ENCODE data around the gene SLTM.
"Not testable (repeated sequence)": the region's sequence is repeated elsewhere in the genome, so short reads cannot be mapped to it uniquely, and the experiment has no call there.

The SLTM gene

DNA sequence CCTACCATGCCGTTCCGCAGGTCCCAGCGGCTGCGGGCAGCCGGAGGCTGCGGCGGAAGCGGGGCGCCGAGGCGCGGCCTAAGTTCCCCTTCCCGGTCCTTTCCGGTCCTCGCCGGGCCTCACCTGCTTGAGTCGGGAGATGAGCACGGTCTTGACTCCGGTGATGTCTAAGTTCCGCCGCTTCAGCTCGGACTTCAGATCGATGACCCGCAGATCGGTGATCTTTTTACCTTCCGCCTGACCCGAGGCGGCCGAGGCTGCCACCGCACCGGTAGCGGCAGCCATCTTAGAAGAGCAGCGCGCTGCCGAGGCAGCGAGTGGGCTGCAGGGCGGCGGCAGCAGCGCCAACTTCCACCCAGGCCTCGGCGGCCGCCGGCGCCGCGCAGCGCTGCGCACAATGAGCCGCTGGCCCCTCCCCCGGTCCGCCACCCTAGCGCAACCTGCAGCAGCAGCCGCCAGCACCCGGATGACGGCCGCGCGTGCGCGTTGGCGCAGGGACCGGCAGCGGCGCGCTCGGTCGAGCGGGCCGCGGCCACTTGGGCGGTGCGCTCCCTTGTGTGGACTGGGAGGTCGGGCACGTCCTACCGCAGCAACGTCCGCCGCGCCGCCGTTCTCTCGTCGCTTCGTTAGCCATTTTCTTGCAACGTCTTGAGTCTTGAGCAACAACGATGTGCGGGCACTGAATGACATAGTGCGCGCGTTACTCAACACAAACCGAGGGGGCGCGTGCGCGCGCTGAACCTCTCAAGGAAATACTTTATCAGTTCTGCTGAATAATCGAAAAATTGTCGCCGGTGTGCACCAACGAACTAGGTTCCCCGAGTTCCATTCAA is at the start of gene SLTM:
Gene SLTM, minus strand, starts transcription at position 399 of the 833 bp plus-strand sequence. Its CDS starts 114 bp downstream, at position 285.
- DNase-seq = peak; percentile 95

DNA sequence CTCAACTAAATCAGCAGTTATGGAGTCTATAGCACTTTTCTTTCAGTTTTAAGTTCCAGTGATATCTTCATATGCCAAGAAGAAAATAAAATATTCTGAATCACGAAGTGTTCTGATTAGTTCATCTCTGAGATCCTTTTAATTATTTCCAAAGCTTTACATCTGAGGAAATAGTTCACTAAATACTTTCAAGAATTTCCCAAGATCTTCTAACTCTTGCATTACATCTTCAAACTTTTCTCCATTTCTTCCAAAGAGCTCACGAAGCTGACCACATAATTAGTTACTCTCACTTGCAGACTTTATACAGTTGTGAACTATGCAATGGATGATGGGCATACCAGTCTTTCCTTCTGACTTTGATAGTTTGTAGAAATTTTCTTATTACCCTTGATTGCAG is 49.8 kb upstream of the SLTM start:
- no peak for DNase-seq

GRCh38 chr15:58981808-58982475 is 48.5 kb upstream of the SLTM start:
- peak; percentile 58 for DNase-seq

DNA sequence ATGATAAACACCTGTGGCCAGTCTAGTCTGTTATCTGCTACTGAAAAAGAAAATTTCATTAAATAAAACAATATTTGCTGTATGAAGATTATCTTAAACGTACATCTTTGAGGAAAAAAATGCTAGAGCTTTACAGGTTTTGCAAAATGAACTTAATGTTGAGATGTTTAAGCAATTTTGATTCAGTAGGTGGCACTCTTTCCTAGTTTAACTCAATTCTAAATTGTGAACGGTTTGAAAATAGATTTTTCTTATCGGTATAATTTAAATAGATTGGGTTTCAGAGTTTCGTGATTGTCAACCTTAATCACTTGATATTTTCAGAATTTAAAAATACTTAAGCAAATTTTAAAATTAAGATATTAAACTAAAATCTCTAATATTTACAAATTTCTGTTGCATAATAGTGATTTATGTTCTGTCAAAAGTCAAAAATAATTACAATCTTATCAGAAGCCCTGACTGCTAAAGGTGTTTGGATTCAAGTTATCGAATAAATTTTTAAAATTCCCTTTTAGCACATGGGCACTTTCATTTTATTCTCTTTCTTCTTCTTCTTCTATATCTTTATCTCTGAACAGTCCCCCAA is 47.0 kb upstream of the SLTM start:
- peak; percentile 44 for DNase-seq

DNA sequence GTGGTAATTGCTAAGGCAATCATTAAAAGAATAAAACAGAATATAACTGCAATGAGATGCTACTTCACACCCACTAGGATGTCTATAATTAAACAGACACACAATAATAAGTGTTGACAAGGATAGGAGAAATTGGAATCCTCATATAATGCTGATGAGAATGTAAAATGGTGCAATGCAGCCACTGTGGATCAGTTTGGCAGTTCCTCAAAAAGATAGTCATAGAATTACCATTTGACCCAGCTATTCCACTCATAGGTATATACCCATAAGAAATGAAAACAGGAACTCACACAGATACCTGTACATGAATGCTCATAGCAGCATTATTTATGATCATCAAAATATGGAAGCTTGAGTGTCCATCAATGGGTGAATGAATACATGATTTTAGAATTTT is 44.4 kb upstream of the SLTM start:
- DNase-seq = no peak

GRCh38 chr15:58967479-58967878 is 34.0 kb upstream of the SLTM start:
- no peak for DNase-seq

DNA sequence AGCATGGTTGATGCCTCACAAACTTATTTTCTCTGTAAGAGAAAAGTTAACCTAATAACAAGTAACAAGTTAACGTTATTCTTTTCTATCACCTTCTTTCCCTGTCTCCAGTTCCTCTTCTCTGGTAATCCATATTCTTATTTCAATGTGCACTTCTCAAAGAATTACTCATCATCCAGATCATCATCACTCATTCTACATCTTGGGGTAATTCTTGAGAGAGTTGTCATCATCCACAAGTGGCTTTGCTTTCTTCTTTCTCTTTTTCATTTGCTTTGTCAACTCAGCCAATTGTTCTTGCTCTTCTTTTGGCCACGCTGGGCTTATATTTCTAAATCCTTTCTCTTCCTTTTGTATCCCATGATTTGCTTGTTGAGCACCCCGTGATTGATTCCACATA is 33.2 kb upstream of the SLTM start:
- no peak for DNase-seq

DNA sequence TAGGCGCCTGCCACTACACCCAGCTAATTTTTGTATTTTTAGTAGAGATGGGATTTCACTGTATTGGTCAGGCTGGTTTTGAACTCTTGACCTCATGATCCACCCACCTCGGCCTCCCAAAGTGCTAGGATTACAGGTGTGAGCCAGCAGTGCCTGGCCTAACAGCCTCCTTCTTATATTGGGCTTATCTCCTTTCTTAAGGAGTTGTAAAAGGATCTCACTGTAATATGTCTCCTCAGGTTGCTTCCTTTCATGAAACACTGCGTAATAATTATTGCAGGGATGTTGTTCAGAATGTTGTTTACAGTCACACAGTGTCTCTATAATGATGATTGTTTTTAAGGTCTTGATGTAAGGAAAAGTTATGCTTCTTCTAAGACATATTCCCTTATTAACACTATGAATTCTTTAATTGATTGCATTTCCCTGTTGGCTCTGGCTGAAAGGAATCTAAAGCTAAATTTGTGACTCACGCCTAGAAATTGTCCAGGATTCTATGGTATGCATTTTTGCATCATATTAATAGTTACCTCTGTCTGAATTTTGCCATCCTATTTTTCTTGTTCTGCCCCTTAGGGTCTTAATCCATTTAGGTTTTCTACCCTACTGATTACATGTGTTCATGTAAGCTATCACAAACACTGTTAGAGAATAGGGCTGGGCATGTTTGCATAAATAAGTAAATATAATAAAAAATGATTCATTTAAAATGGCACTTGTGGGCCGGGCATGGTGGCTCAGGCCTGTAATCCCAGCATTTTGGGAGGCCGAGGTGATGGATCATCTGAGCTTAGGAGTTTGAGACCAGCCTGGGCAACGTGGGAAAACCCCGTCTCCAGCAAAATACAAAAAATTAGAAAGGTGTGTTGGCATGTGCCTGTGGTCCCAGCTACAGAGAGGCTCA is 29.4 kb upstream of the SLTM start:
- no peak for DNase-seq

DNA sequence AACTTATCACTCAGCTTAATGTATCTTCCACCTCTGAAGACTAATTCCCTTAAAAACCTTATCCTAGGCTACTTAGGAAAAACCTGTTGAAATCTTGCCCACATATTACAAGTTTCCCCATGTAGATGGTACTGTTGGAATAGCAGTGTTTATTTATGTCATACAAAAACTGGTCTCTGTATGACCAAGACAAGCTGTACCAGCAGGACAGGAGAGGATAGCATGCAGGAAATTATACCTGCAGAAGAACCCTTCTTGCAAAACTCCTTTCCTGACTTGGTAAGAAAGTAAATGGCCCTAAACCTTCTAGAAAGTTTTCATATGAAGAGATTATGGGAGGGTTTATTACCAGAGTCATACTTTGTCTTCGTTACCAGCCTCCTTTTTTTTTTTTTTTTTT is 28.7 kb upstream of the SLTM start:
- DNase-seq = no peak

- no peak for DNase-seq
Measured at GRCh38 chr15:58958811-58959210, 25.3 kb upstream of the SLTM start.

- DNase-seq = peak; percentile 85
Measured at GRCh38 chr15:58957101-58957973, 23.9 kb upstream of the SLTM start.

DNA sequence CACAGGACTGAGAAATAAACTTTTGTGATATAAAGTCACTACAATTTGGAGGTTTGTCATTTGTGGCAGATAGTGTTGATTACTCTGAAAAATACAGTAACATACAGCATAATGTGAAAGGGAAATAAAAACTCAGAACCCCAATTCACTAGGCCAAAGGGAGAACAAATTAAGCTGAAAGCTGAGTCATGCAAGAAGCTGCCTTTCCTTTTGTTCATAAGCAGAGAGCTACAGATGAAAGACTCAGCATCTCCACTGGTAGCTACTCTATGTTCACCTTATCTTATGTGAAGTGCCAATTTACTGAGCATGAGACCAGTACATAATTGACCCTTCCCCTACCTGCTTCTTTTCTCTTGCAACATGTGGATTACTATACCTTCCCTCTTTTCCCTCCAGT is 19.3 kb upstream of the SLTM start:
- peak; percentile 7 for DNase-seq

GRCh38 chr15:58951388-58952007 is 18.0 kb upstream of the SLTM start:
- DNase-seq = no peak

- DNase-seq = no peak
Measured at GRCh38 chr15:58947179-58947578, 13.7 kb upstream of the SLTM start.

DNA sequence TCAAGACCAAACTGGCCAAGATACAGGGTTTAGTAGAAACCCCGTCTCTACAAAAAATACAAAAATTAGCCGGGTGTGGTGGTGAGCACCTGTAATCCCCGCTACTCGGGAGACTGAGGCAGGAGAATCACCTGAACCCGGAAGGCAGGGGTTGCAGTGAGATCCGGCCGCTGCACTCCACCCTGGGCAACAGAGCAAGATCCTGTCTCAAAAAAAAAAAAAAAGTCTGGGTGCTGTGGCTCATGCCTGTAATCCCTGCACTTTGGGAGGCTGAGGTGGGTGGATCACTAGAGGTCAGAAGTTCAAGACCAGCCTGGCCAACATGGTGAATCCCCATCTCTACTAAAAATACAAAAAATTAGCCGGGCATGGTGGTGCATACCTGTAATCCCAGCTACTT is 1.5 kb upstream of the SLTM start:
- not testable (repeated sequence) for DNase-seq

- no peak for DNase-seq
Measured at GRCh38 chr15:58934521-58934920, 1.0 kb upstream of the SLTM start.

DNA sequence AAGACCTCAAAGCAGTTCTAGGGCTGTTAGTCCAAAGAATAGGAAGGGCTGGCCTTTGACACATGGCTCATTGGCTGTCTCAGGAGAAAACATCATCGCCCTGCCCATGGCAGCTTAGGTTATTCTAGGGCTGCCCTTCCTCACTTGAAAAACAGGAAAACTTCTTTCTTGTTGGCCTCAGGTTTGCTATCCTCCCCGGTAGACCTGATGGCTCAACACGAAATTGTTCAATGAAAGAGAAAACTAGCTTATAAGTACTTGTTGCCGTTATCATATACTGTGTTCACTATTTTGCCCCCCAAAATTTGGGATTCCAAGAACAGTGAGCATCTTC is 602 bp upstream of the SLTM start:
- no peak for DNase-seq

GRCh38 chr15:58932710-58933280 is 684 bp downstream of the SLTM start:
- DNase-seq = peak; percentile 5

DNA sequence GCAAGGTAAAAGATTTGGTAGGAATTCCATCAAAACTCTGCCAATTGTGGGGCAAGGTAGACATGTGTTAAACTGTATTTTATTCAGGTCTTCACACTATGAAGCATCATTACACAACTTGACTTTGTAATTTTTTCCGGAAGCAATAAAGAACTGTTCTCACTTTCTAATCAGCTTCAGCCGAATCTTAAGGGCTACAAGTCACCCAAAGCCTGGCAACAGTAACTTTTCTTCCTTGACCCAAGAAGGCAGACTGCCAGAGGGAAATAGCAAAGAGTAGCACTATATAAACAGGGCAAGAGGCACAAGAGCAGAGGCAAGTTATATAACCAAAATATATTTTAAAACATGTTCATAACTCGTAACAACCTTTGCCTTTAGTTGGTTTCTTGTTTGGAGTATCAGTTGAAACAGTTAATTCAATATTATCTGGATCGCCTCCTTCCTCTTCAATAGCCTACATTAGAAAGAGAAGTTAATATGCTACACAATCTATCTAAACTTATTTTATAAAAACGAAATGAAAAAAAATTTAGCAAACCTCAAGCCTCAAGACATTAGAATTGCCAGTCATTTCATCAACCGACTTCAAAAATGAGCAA is 1.4 kb downstream of the SLTM start:
- DNase-seq = peak; percentile 64

DNA sequence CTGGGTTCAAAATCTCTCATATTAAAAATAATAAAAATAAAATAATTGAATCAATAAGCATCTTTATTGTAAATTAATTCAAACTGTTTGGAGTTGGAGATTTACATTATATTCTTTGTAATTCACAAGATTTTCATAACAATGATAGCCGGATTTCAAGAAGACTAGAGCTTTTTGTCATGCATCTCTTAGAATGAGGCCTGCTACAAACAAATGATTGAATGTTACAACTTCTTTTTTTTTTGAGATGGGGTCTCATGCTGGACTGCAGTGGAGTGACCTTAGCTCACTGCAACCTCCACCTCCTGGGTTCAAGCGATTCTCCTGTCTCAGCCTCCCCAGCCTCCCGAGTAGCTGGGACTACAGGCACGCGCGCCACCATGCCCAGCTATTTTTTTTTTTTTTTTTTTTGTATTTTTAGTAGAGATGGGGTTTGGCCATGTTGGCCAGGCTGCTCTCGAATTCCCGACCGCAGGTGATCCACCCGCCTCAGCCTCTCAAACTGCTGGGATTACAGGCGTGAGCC is 3.5 kb downstream of the SLTM start:
- no peak for DNase-seq

DNA sequence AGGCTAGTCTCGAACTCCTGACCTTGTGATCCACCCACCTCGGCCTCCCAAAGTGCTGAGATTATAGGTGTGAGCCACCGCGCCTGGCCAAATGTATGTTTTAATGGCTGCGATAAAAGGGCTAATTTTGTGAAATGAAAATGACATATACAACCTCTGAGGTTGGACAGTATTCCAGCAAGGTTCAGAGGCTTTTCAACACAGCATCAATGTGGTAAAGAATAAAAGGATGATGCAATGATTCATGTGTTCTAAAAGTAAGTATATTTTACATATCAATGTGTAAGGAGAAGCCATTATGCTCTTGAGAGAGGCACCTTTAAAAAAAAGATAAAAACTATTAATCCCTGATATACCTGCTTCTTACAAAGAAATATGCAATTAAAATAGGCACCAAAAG is 6.7 kb downstream of the SLTM start:
- DNase-seq = no peak

Data from activated CD4-positive, alpha-beta T cell treated with anti-CD3 and anti-CD28 coated beads, Interleukin-2, Interleukin-6, amounts not matched to agents 100 ng/mL and 50 ng/mL, durations not matched to agents 16 hours and 8 hours (primary cell).